Neural crest cell (in vitro differentiated cells): Measurements from ENCODE around the gene RPGRIP1L. TPM values are rescaled to one million over a fixed set of nuclear protein-coding genes. Genes with fewer than 3 reads are reported as not detected.

Experiments used
- DNase-seq: peaks from one replicate; pipeline ENCODE4 v3.0.0; 2021; ENCODE audit warnings: low read depth, mixed read lengths, low spot score
- H3K27ac Mint-ChIP-seq: one replicate; pipeline ENCODE4 v1.8.0; 2021; ENCODE audit warnings: mild to moderate bottlenecking, mixed read lengths; ENCODE audit not compliant: unreplicated experiment
- H3K27me3 Mint-ChIP-seq: 2 replicates; pipeline ENCODE4 v1.8.0; 2021; ENCODE audit warnings: low read depth, mild to moderate bottlenecking, mixed read lengths
- H3K36me3 Mint-ChIP-seq: 2 replicates; pipeline ENCODE4 v1.8.0; 2021; ENCODE audit warnings: low read depth, mild to moderate bottlenecking, mixed read lengths
- H3K4me1 Mint-ChIP-seq: 2 replicates; pipeline ENCODE4 v1.8.0; 2021; ENCODE audit warnings: mixed read lengths
- H3K4me3 Mint-ChIP-seq: one replicate; pipeline ENCODE4 v1.8.0; 2021; ENCODE audit warnings: mild to moderate bottlenecking, mixed read lengths
- H3K9me3 Mint-ChIP-seq: 2 replicates; pipeline ENCODE4 v1.8.0; 2021; ENCODE audit warnings: mixed read lengths
- CTCF ChIP-seq: fragments of 200-600 bp; sonication (generic); conservative IDR thresholded peaks from 2 replicates; pipeline ENCODE4 v1.5.0; 2021; ENCODE audit warnings: antibody characterized with exemption, mild to moderate bottlenecking
- total RNA-seq: library from RNA; stranded (reverse); gene quantifications from 2 replicates; pipeline ENCODE4 v1.2.1, GENCODE V29; 2021

RPGRIP1L gene
- total RNA-seq, 1 donor from 2014 or later = 24.0 TPM

DNA sequence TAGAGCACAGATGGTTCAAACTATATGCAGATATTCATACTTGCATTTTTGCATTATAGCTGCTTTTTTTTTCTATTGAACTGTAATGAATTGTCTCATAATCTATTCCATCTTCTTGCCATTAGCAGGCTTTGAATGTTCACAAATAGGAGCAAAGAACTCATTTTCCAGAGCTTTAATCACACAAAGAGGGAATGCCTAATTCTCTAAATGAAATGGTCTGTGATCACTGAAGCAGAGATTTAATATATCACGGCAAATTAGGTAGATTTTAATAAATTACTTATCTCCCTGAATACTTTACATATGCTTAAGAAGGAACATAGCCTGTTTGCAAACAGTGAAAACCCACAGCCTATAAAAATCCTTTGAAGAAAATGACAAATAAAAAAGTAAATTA is 103.0 kb downstream of the RPGRIP1L start:
- no peaks in the 10 kb centered on the region for H3K4me1 Mint-ChIP-seq
- H3K27me3 Mint-ChIP-seq = no peaks in the 10 kb centered on the region
- H3K9me3 Mint-ChIP-seq = peaks cover 7% of the 10 kb centered on the region
- H3K36me3 Mint-ChIP-seq = peaks cover 27% of the 10 kb centered on the region
- TF ChIP-seq CTCF = no peak
- no peak for DNase-seq
- no peak overlapping the region for H3K27ac Mint-ChIP-seq
- H3K4me3 Mint-ChIP-seq = no peak overlapping the region

DNA sequence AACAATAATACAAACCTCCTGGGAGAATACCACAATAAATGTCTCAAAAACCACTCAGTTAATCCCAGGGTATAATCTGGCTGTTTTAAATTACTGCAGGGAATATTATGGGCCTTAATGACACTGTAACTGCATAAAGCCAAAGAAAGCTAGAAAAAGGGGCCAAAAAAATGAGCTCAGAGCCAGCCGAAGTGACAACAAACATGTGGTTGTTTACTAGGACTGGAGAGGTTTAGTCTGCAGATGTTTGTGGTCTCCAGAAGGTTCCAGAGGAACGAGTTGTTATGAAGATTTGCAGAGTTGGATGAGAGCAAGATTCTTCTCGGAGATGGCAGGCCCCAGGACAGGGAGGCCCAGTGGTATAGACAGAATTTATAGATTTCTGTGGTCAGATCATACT is 103.5 kb downstream of the RPGRIP1L start:
- TF ChIP-seq CTCF = no peak

GRCh38 chr16:53599548-53599947 is 104.1 kb downstream of the RPGRIP1L start:
- no peak overlapping the region for H3K4me3 Mint-ChIP-seq

More for the DNA sequence above, 103.5 kb downstream of the RPGRIP1L start:
- peaks cover 11% of the 10 kb centered on the region for H3K9me3 Mint-ChIP-seq
- DNase-seq = no peak
- no peaks in the 10 kb centered on the region for H3K27me3 Mint-ChIP-seq
- peaks cover 29% of the 10 kb centered on the region for H3K36me3 Mint-ChIP-seq
- no peak overlapping the region for H3K27ac Mint-ChIP-seq
- no peak overlapping the region for H3K4me3 Mint-ChIP-seq
- no peaks in the 10 kb centered on the region for H3K4me1 Mint-ChIP-seq

DNA sequence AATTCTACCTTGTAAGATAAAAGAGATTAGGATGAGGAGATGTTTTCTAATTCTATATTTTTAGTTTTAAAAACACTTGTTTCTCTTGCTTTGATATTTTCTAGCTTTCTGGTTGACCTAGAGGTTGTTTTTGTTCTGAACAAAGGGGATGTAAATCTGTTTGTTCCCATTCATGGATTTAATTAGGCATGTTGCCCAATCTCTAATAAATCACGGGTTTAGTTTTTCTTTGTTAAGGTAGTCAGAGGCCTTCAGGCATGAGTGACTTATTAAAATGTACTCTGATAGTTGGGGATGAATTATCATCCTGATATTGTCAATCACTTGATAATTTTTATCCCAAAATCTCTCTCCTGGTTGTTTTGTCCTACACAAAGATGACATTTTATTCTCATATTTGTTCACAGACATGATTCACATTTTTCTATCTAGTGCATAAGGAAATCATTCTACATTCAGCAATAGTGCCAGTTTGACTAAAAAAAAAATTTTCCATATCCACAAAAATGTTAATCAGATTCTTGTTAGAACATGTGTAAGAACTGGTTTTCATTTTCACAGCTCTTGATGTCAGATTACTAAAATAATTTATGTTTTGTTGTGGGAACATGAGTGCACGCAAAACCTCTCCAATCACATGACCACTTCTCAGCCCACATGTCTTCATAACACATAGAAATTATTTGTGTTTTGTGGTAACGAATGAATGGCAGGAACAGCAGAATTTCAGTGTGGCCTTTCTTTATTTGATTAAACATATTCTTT is 105.0 kb downstream of the RPGRIP1L start:
- H3K36me3 Mint-ChIP-seq = peaks cover 36% of the 10 kb centered on the region
- H3K4me1 Mint-ChIP-seq = no peaks in the 10 kb centered on the region
- H3K27ac Mint-ChIP-seq = no peak overlapping the region
- TF ChIP-seq CTCF = no peak
- no peak overlapping the region for H3K4me3 Mint-ChIP-seq
- H3K27me3 Mint-ChIP-seq = no peaks in the 10 kb centered on the region
- peaks cover 22% of the 10 kb centered on the region for H3K9me3 Mint-ChIP-seq
- DNase-seq = no peak

More at GRCh38 chr16:53599548-53599947, 104.1 kb downstream of the RPGRIP1L start:
- H3K4me1 Mint-ChIP-seq = no peaks in the 10 kb centered on the region
- peaks cover 33% of the 10 kb centered on the region for H3K36me3 Mint-ChIP-seq
- H3K27ac Mint-ChIP-seq = no peak overlapping the region
- peaks cover 17% of the 10 kb centered on the region for H3K9me3 Mint-ChIP-seq
- H3K27me3 Mint-ChIP-seq = no peaks in the 10 kb centered on the region
- no peak for TF ChIP-seq CTCF
- DNase-seq = no peak

DNA sequence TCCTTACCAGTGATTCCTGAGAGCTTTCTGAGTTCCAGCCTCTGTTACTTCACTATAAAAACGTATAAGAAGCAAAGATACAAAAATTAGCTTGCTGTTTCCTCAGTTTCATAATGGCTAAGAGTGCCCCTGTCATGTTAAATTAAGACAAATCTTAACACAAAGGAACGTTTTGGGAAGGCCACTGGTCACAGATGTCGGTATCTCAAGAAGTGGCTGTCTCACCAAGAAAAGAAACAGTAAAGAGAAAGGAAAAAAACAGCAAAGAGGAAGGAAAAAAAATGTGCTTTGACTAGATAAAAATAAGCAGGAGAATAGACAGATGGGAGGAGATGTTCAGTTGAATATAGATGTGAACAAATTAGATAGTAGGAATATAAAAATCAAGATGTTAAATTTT is 105.9 kb downstream of the RPGRIP1L start:
- H3K9me3 Mint-ChIP-seq = peaks cover 22% of the 10 kb centered on the region
- no peak for TF ChIP-seq CTCF
- no peaks in the 10 kb centered on the region for H3K27me3 Mint-ChIP-seq
- no peaks in the 10 kb centered on the region for H3K4me1 Mint-ChIP-seq
- peaks cover 33% of the 10 kb centered on the region for H3K36me3 Mint-ChIP-seq
- no peak overlapping the region for H3K27ac Mint-ChIP-seq
- no peak overlapping the region for H3K4me3 Mint-ChIP-seq
- no peak for DNase-seq
